PC-9 (cell line): ENCODE results near the gene FBXO36.

Experiments used
- CTCF ChIP-seq: fragments of 200-600 bp; sonication (generic); conservative IDR thresholded peaks from 2 replicates; pipeline ENCODE4 v1.6.1; 2017; ENCODE audit warnings: mixed run types, antibody characterized with exemption, mild to moderate bottlenecking, moderate library complexity
- EZH2 ChIP-seq: fragments of 200-600 bp; sonication (generic); IDR thresholded peaks from 2 replicates; pipeline ENCODE4 v1.8.0; 2017; ENCODE audit warnings: antibody characterized with exemption, low read depth

GRCh38 chr2:230048010-230048671 is 125.8 kb downstream of the FBXO36 start:
- TF ChIP-seq CTCF (no peak), EZH2 (no peak)
